Smooth muscle cell (in vitro differentiated cells): ENCODE measurements around the gene HOXA1. TPM values are rescaled to one million over a fixed set of nuclear protein-coding genes. Genes with fewer than 3 reads are reported as not detected.
A peak's percentile ranks its signal among the peaks of the same experiment; 100 is the strongest.

ENCODE experiments used
- DNase-seq: peaks from one replicate; lab custom pipeline; 2025; ENCODE audit not compliant: unreplicated experiment; lab: John Stamatoyannopoulos, UW
- H2AFZ ChIP-seq: fragments of 200-600 bp; sonication (generic); 2 replicates; pipeline ENCODE4 v1.6.0; 2016; ENCODE audit warnings: antibody characterized with exemption, low read depth, mild to moderate bottlenecking
- H3F3A ChIP-seq: fragments of 200-600 bp; sonication (generic); 2 replicates; pipeline ENCODE4 v1.6.0; 2017; ENCODE audit warnings: antibody characterized with exemption, low read depth
- H3K27ac ChIP-seq: fragments of 200-600 bp; sonication (generic); 2 replicates; pipeline ENCODE4 v1.5.1; 2016; ENCODE audit warnings: low read depth, mild to moderate bottlenecking
- H3K27me3 ChIP-seq: fragments of 200-600 bp; sonication (generic); 2 replicates; pipeline ENCODE4 v1.6.1; 2016; ENCODE audit warnings: low read depth, mild to moderate bottlenecking
- H3K36me3 ChIP-seq: fragments of 200-600 bp; sonication (generic); 2 replicates; pipeline ENCODE4 v1.5.1; 2016; ENCODE audit warnings: low read depth
- H3K4me1 ChIP-seq: fragments of 200-600 bp; sonication (generic); 2 replicates; pipeline ENCODE4 v1.5.1; 2016; ENCODE audit warnings: low read depth
- H3K4me2 ChIP-seq: fragments of 200-600 bp; sonication (generic); 2 replicates; pipeline ENCODE4 v1.6.0; 2016; ENCODE audit warnings: mild to moderate bottlenecking
- H3K4me3 ChIP-seq: fragments of 200-600 bp; sonication (generic); 2 replicates; pipeline ENCODE4 v1.5.1; 2016; ENCODE audit warnings: mild to moderate bottlenecking
- H3K79me2 ChIP-seq: fragments of 200-600 bp; sonication (generic); 2 replicates; pipeline ENCODE4 v1.6.0; 2016; ENCODE audit warnings: low read depth, mild to moderate bottlenecking
- H3K9ac ChIP-seq: fragments of 200-600 bp; sonication (generic); 2 replicates; pipeline ENCODE4 v1.6.0; 2016; ENCODE audit warnings: low read depth
- H3K9me3 ChIP-seq: fragments of 200-600 bp; sonication (generic); replicated peaks from 2 replicates; pipeline ENCODE4 v1.5.1; 2016; ENCODE audit warnings: low read depth
- H4K20me1 ChIP-seq: fragments of 200-600 bp; sonication (generic); 2 replicates; pipeline ENCODE4 v1.6.0; 2016; ENCODE audit warnings: low read depth
- CTCF ChIP-seq: fragments of 200-600 bp; sonication (generic); IDR thresholded peaks from 2 replicates; pipeline ENCODE4 v1.5.1; 2017; ENCODE audit warnings: borderline replicate concordance, mild to moderate bottlenecking, antibody characterized with exemption; ENCODE audit not compliant: insufficient read depth, poor library complexity, severe bottlenecking
- WGBS: methylation state at CpG from one replicate; pipeline ENCODE4 v1.1.7; 2016; ENCODE audit warnings: low lambda C conversion rate; 5-methylcytosine and 5-hydroxymethylcytosine counted together
- polyA plus RNA-seq: library from polyadenylated mRNA; unstranded; fragments of >200 nt; fragmentation: Nextera tagmentation; extraction: Ambion mirVana; gene quantifications from 2 replicates; pipeline ENCODE4 v1.2.1, GENCODE V29; 2016
- total RNA-seq: library from RNA; depleted of rRNA; stranded (reverse); fragments of >200 nt; gene quantifications from 2 replicates; pipeline ENCODE4 v1.2.3, GENCODE V29; 2014

HOXA1 gene
- total and polyA plus RNA-seq, 2 experiments from 2014 or later: 0.40 TPM; not detected in 1

GRCh38 chr7:27139334-27140125 lies 43.7 kb upstream of the HOXA1 start:
- 2% methylated on average over 47 of the region's 53 CpGs for WGBS
- peaks cover 100% of the 10 kb centered on the region for H3K27me3 ChIP-seq
- H3K27ac ChIP-seq: no peak overlapping the region
- peak overlapping the region; percentile 29 for H3K4me3 ChIP-seq
- H3F3A ChIP-seq: no peaks in the 10 kb centered on the region
- H3K79me2 ChIP-seq: no peaks in the 10 kb centered on the region
- no peaks in the 10 kb centered on the region for H3K36me3 ChIP-seq
- DNase-seq: no peak
- peak overlapping the region; percentile 83 for H3K4me2 ChIP-seq
- no peak for TF ChIP-seq CTCF
- H3K9me3 ChIP-seq: no peaks in the 10 kb centered on the region
- no peak overlapping the region for H2AFZ ChIP-seq
- peaks cover 7% of the 10 kb centered on the region for H3K4me1 ChIP-seq
- H4K20me1 ChIP-seq: no peaks in the 10 kb centered on the region
- H3K9ac ChIP-seq: no peak overlapping the region

GRCh38 chr7:27138985-27139333 lies 43.2 kb upstream of the HOXA1 start:
- Histone ChIP-seq H3K36me3 (no peaks in the 10 kb centered on the region), H3K27ac (no peak overlapping the region), H3K9ac (no peak overlapping the region), H3K79me2 (no peaks in the 10 kb centered on the region), H3F3A (no peaks in the 10 kb centered on the region), H3K9me3 (no peaks in the 10 kb centered on the region), H3K4me1 (peaks cover 7% of the 10 kb centered on the region), H2AFZ (no peak overlapping the region), H3K4me3 (peak overlapping the region; percentile 29), H4K20me1 (no peaks in the 10 kb centered on the region), H3K27me3 (peaks cover 100% of the 10 kb centered on the region), H3K4me2 (peak overlapping the region; percentile 83)
- 10% methylated on average over 11 of the region's 11 CpGs for WGBS
- DNase-seq: no peak
- no peak for TF ChIP-seq CTCF

DNA sequence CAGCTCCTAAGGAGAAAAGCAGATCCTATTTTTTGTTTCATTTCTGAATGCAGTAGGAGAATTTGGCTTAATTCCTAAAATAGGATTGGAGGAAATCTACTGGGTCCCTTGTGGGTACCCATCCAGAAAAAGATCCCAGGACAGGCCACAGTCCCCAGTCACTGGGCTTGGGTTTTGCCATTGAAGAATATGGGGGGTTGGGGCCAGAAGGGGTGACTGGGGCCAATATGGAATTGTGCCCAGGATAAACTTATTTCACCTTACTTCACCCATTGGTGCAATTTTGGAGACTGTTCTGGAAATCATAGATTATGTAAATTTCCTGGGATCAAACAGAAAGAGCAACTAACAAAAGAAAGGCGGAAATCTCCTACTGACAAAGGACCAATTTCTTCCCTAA lies 42.7 kb upstream of the HOXA1 start:
- Histone ChIP-seq H3K9me3 (no peaks in the 10 kb centered on the region), H4K20me1 (no peaks in the 10 kb centered on the region), H3K4me1 (peaks cover 6% of the 10 kb centered on the region), H2AFZ (no peak overlapping the region), H3K79me2 (no peaks in the 10 kb centered on the region), H3K4me2 (no peak overlapping the region), H3K36me3 (no peaks in the 10 kb centered on the region), H3K27me3 (peaks cover 100% of the 10 kb centered on the region), H3K27ac (no peak overlapping the region), H3F3A (no peaks in the 10 kb centered on the region), H3K9ac (no peak overlapping the region), H3K4me3 (no peak overlapping the region)
- 50% methylated on average over 1 of the region's 1 CpG for WGBS
- DNase-seq: no peak
- TF ChIP-seq CTCF: no peak
